SU-DHL-6 (cell line): Measurements from ENCODE around the gene BCKDK.

Experiments
- H2AFZ ChIP-seq: fragments of 200-600 bp; sonication (generic); 2 replicates; pipeline ENCODE4 v1.6.1; 2014; ENCODE audit warnings: low read depth, mild to moderate bottlenecking, moderate library complexity, mixed read lengths, antibody characterized with exemption, low read length; ENCODE audit not compliant: severe bottlenecking
- H3F3A ChIP-seq: fragments of 200-600 bp; shearing (Covaris generic); 2 replicates; pipeline ENCODE4 v1.6.0; 2016; ENCODE audit warnings: antibody characterized with exemption, mild to moderate bottlenecking; ENCODE audit not compliant: insufficient read depth
- H3K27ac ChIP-seq: fragments of 200-600 bp; sonication (generic); 2 replicates; pipeline ENCODE4 v1.5.1; 2016; ENCODE audit warnings: low read depth, mild to moderate bottlenecking, low read length, moderate library complexity, mixed read lengths
- H3K27me3 ChIP-seq: fragments of 200-600 bp; sonication (generic), shearing (Covaris generic); 2 replicates; pipeline ENCODE4 v1.6.0; 2014; ENCODE audit warnings: mild to moderate bottlenecking, low read length
- H3K36me3 ChIP-seq: fragments of 200-600 bp; sonication (generic); 2 replicates; pipeline ENCODE4 v1.6.1; 2014; ENCODE audit warnings: mild to moderate bottlenecking, low read length, mixed read lengths
- H3K4me2 ChIP-seq: fragments of 300-600, 200-600 bp; shearing (Covaris generic), sonication (generic); 2 replicates; pipeline ENCODE4 v1.6.0; 2014; ENCODE audit warnings: low read length, low read depth, mild to moderate bottlenecking; ENCODE audit not compliant: poor library complexity, severe bottlenecking
- H3K4me3 ChIP-seq: fragments of 200-600 bp; sonication (generic); 2 replicates; pipeline ENCODE4 v1.5.1; 2014; ENCODE audit warnings: antibody characterized with exemption, low read length, mild to moderate bottlenecking, mixed read lengths; ENCODE audit not compliant: insufficient read depth, poor library complexity, severe bottlenecking
- H3K79me2 ChIP-seq: fragments of 200-600 bp; sonication (generic); 2 replicates; pipeline ENCODE4 v1.6.1; 2014; ENCODE audit warnings: mild to moderate bottlenecking, low read length, moderate library complexity; ENCODE audit not compliant: insufficient read depth
- H3K9ac ChIP-seq: fragments of 200-600 bp; sonication (generic); 2 replicates; pipeline ENCODE4 v1.7.0; 2014; ENCODE audit warnings: mild to moderate bottlenecking, low read length
- H3K9me2 ChIP-seq: fragments of 200-600 bp; sonication (generic); replicated peaks from 2 replicates; pipeline ENCODE4 v1.6.1; 2014; ENCODE audit warnings: low read length; ENCODE audit not compliant: insufficient read depth
- H3K9me3 ChIP-seq: fragments of 200-600 bp; sonication (generic); 2 replicates; pipeline ENCODE4 v1.6.1; 2014; ENCODE audit warnings: low read length, mixed read lengths; ENCODE audit not compliant: insufficient read depth
- H4K20me1 ChIP-seq: fragments of 200-600 bp; sonication (generic); 2 replicates; pipeline ENCODE4 v1.6.1; 2014; ENCODE audit warnings: low read depth, mild to moderate bottlenecking, antibody characterized with exemption, low read length, moderate library complexity, mixed read lengths
- EZH2phosphoT487 ChIP-seq: fragments of 200-600 bp; sonication (generic), shearing (Covaris generic); conservative IDR thresholded peaks from 2 replicates; pipeline ENCODE4 v1.6.1; 2018; ENCODE audit warnings: mild to moderate bottlenecking, antibody characterized with exemption, low read length, moderate library complexity, mixed read lengths
- TF ChIP-seq, protein P1 (sequence below): fragments of 200-600 bp; sonication (generic); IDR thresholded peaks from one replicate; pipeline ENCODE4 v1.5.1; 2017; ENCODE audit warnings: antibody characterized with exemption, mild to moderate bottlenecking, low read length, moderate library complexity; ENCODE audit not compliant: insufficient read depth, poor library complexity, severe bottlenecking

The BCKDK gene

DNA sequence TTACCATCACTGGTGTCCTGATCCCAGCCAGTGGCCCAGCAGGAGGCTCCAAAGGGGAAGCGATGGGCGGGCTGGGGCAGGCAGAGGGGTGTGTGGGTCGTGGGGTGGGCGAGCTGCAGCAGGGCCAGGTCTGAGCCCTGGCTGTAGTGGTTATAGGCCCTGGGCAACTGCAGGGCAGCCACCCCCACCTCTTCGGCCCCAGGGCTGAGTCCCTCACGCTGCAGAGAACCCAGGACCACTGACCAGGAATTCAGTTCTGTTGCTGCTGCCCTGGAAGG lies 21.6 kb upstream of the BCKDK start:
- H3K27ac ChIP-seq, result no peak overlapping the region
- H3K79me2 ChIP-seq, result no peaks in the 10 kb centered on the region; the same call in 1 of the 2 replicates
- no peak overlapping the region for H3K9ac ChIP-seq
- H3K4me3 ChIP-seq, result no peak overlapping the region
- no peaks in the 10 kb centered on the region for H3K36me3 ChIP-seq
- H3K9me2 ChIP-seq, result no peaks in the 10 kb centered on the region
- H3K27me3 ChIP-seq, result no peaks in the 10 kb centered on the region
- H2AFZ ChIP-seq, result no peak overlapping the region
- H3K9me3 ChIP-seq, result no peaks in the 10 kb centered on the region
- no peaks in the 10 kb centered on the region for H4K20me1 ChIP-seq
- H3F3A ChIP-seq, result no peaks in the 10 kb centered on the region
- TF ChIP-seq EZH2phosphoT487, result no peak
- TF ChIP-seq, protein P1, sequence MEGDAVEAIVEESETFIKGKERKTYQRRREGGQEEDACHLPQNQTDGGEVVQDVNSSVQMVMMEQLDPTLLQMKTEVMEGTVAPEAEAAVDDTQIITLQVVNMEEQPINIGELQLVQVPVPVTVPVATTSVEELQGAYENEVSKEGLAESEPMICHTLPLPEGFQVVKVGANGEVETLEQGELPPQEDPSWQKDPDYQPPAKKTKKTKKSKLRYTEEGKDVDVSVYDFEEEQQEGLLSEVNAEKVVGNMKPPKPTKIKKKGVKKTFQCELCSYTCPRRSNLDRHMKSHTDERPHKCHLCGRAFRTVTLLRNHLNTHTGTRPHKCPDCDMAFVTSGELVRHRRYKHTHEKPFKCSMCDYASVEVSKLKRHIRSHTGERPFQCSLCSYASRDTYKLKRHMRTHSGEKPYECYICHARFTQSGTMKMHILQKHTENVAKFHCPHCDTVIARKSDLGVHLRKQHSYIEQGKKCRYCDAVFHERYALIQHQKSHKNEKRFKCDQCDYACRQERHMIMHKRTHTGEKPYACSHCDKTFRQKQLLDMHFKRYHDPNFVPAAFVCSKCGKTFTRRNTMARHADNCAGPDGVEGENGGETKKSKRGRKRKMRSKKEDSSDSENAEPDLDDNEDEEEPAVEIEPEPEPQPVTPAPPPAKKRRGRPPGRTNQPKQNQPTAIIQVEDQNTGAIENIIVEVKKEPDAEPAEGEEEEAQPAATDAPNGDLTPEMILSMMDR, result no peak
- H3K4me2 ChIP-seq, result no peak overlapping the region

DNA sequence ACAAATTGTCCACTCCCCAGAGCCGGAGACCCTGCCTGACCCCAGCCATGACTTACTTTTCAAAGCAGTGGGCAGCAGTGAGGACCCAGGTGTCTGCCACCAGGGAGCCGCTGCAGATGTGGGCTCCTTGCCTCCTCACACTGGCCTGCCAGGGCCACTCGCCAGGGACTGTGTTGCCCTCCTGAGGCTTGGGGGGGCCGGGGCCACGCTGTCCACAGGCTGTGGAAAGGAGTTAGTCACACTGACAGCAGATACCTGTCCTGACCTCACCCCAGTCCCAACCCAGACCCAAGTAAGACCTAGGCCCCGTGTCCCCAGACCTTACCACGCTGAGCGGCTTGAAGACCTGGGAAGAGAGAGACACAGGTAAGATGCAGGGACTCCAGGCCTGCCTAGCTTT lies 20.7 kb upstream of the BCKDK start:
- Histone ChIP-seq H3F3A (peaks cover under 1% of the 10 kb centered on the region; the same call in 1 of the 2 replicates), H3K27ac (no peak overlapping the region), H3K9ac (no peak overlapping the region), H3K4me2 (no peak overlapping the region), H3K27me3 (no peaks in the 10 kb centered on the region), H3K9me2 (no peaks in the 10 kb centered on the region), H3K4me3 (no peak overlapping the region), H3K9me3 (no peaks in the 10 kb centered on the region), H4K20me1 (no peaks in the 10 kb centered on the region), H3K79me2 (peaks cover 2% of the 10 kb centered on the region), H2AFZ (no peak overlapping the region), H3K36me3 (no peaks in the 10 kb centered on the region)
- TF ChIP-seq EZH2phosphoT487, result no peak
- TF ChIP-seq, protein P1, result no peak

DNA sequence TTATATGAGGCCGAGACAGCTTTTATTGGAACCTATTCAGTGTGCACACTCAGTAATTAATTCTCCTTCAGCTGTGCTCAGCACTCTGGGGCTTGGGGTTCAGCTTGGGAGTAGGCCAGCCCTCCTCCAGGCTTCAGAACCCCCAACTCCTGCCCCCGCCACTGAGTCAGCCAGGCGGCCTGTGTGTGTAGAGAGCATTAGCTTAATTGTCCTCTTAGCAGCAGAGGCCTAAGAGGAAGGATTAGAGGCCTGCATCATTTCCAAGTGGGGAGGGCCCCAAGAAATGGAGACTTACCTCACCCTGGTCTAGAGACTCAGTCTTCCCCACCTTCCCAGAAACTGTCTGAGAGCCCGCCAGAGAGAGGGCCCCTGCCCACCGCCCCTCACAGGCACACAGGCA lies 20.2 kb upstream of the BCKDK start:
- TF ChIP-seq EZH2phosphoT487, result no peak
- TF ChIP-seq, protein P1, result no peak
- Histone ChIP-seq H3F3A (peaks cover 5% of the 10 kb centered on the region; the same call in 1 of the 2 replicates), H3K4me2 (no peak overlapping the region), H4K20me1 (peaks cover 2% of the 10 kb centered on the region; the same call in 1 of the 2 replicates), H3K79me2 (peaks cover 7% of the 10 kb centered on the region), H3K9ac (no peak overlapping the region), H3K27ac (no peak overlapping the region), H2AFZ (no peak overlapping the region), H3K27me3 (no peaks in the 10 kb centered on the region), H3K9me2 (no peaks in the 10 kb centered on the region), H3K9me3 (no peaks in the 10 kb centered on the region), H3K36me3 (no peaks in the 10 kb centered on the region), H3K4me3 (no peak overlapping the region)
